Activated B cell treated with CpG ODN at 0.5 μM for 24 hours (primary cell): Measurements from ENCODE around the gene GNG12. TPM values are rescaled to one million over a fixed set of nuclear protein-coding genes. Genes with fewer than 3 reads are reported as not detected.

Experiments used
- ATAC-seq: fragments of 200-7000 bp; cut with Tn5 transposase; one replicate; pipeline ENCODE4 v1.10.0; 2021; ENCODE audit warnings: low read depth, mild to moderate bottlenecking, moderate library complexity
- CTCF ChIA-PET: fragments of 350-600 bp; sonication (Branson Sonifier 250); formaldehyde crosslinking; loops from one replicate; lab custom pipeline; 2021; ENCODE audit warnings: antibody characterized with exemption; lab: Charles Lee
- POLR2A ChIA-PET: fragments of 350-600 bp; sonication (Branson Sonifier 250); formaldehyde crosslinking; loops from one replicate; lab custom pipeline; 2021; ENCODE audit warnings: antibody characterized with exemption; lab: Charles Lee
- DNase-seq: peaks from one replicate; pipeline ENCODE4 v3.0.0; 2022
- H3K27ac Mint-ChIP-seq: one replicate; pipeline ENCODE4 v1.8.0; 2020; ENCODE audit warnings: mixed read lengths
- H3K27me3 Mint-ChIP-seq: one replicate; pipeline ENCODE4 v1.8.0; 2021; ENCODE audit warnings: mixed read lengths
- H3K36me3 Mint-ChIP-seq: one replicate; pipeline ENCODE4 v1.8.0; 2021; ENCODE audit warnings: low read depth, mixed read lengths
- H3K4me1 Mint-ChIP-seq: one replicate; pipeline ENCODE4 v1.8.0; 2021; ENCODE audit warnings: mixed read lengths
- H3K4me3 Mint-ChIP-seq: one replicate; pipeline ENCODE4 v1.8.0; 2020; ENCODE audit warnings: mild to moderate bottlenecking, mixed read lengths
- H3K9me3 Mint-ChIP-seq: one replicate; pipeline ENCODE4 v1.8.0; 2020; ENCODE audit warnings: mixed read lengths
- intact Hi-C: fragments of 100-400 bp; cut with micrococcal nuclease; formaldehyde crosslinking; loops from one replicate; pipeline ENCODE4 v1.15.1; 2024
- total RNA-seq: library from RNA; stranded (reverse); gene quantifications from 2 replicates; pipeline ENCODE4 v1.2.3, GENCODE V29; 2022
- TF ChIP-seq, protein P1 (sequence below): fragments of 200-600 bp; IDR thresholded peaks from one replicate; pipeline ENCODE4 v1.8.0; 2022; ENCODE audit warnings: antibody characterized with exemption, mild to moderate bottlenecking

The GNG12 gene
- total RNA-seq, 1 donor from 2014 or later = not detected

GRCh38 chr1:67655581-67655980 lies 177.7 kb downstream of the GNG12 start:
- DNase-seq = no peak
- intact Hi-C loops = no loop called here
- TF ChIP-seq, protein P1, sequence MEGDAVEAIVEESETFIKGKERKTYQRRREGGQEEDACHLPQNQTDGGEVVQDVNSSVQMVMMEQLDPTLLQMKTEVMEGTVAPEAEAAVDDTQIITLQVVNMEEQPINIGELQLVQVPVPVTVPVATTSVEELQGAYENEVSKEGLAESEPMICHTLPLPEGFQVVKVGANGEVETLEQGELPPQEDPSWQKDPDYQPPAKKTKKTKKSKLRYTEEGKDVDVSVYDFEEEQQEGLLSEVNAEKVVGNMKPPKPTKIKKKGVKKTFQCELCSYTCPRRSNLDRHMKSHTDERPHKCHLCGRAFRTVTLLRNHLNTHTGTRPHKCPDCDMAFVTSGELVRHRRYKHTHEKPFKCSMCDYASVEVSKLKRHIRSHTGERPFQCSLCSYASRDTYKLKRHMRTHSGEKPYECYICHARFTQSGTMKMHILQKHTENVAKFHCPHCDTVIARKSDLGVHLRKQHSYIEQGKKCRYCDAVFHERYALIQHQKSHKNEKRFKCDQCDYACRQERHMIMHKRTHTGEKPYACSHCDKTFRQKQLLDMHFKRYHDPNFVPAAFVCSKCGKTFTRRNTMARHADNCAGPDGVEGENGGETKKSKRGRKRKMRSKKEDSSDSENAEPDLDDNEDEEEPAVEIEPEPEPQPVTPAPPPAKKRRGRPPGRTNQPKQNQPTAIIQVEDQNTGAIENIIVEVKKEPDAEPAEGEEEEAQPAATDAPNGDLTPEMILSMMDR = no peak
- H3K27ac Mint-ChIP-seq = no peak overlapping the region
- no peak for ATAC-seq
- no peaks in the 10 kb centered on the region for H3K36me3 Mint-ChIP-seq
- no peaks in the 10 kb centered on the region for H3K9me3 Mint-ChIP-seq
- CTCF ChIA-PET = no interaction called here
- peaks cover 16% of the 10 kb centered on the region for H3K27me3 Mint-ChIP-seq
- POLR2A ChIA-PET = no interaction called here
- H3K4me1 Mint-ChIP-seq = no peaks in the 10 kb centered on the region
- H3K4me3 Mint-ChIP-seq = no peak overlapping the region

GRCh38 chr1:67653304-67653703 lies 180.0 kb downstream of the GNG12 start:
- CTCF ChIA-PET = no interaction called here
- Mint-ChIP-seq H3K4me1 (no peaks in the 10 kb centered on the region), H3K4me3 (no peak overlapping the region), H3K27ac (no peak overlapping the region), H3K36me3 (no peaks in the 10 kb centered on the region), H3K27me3 (peaks cover 7% of the 10 kb centered on the region), H3K9me3 (no peaks in the 10 kb centered on the region)
- intact Hi-C loops = no loop called here
- ATAC-seq (no peak), DNase-seq (no peak)
- POLR2A ChIA-PET = no interaction called here
- TF ChIP-seq, protein P1 = no peak

DNA sequence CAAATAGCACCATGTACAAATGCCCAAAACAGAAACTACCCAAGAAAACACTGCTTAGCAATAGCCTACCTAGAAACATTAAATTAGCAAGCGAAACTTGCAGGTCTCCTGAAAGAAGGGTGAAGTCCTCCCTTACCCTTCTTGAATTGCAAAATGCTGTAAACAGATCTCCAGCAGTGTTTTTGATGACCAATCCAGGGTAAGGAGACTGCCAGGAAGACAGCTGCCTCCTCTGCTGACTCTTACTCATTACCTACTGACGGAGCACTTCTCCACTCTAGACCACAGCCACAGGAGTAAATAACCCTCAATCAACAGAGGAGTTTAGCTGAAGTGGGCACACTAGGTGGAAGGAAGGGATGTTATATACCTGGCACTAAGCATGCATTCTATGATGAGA lies 180.5 kb downstream of the GNG12 start:
- DNase-seq = no peak
- CTCF ChIA-PET = no interaction called here
- ATAC-seq = no peak
- peaks cover 7% of the 10 kb centered on the region for H3K27me3 Mint-ChIP-seq
- TF ChIP-seq, protein P1 = no peak
- POLR2A ChIA-PET = no interaction called here
- no peaks in the 10 kb centered on the region for H3K36me3 Mint-ChIP-seq
- H3K27ac Mint-ChIP-seq = no peak overlapping the region
- no peak overlapping the region for H3K4me3 Mint-ChIP-seq
- no peaks in the 10 kb centered on the region for H3K4me1 Mint-ChIP-seq
- no peaks in the 10 kb centered on the region for H3K9me3 Mint-ChIP-seq
- intact Hi-C loops = no loop called here

Other genes starting within 250 kb of the GNG12 start
- gene GADD45A, start 148.3 kb downstream of the GNG12 start, total RNA-seq = 8.3 and 8.7 TPM in 2 replicates
- gene DIRAS3, start 217.2 kb upstream of the GNG12 start, total RNA-seq = not detected in 2 replicates